Upper lobe of left lung (tissue), 6 donors: ENCODE data around the gene ADGRE2. TPM values are rescaled to one million over a fixed set of nuclear protein-coding genes. Genes with fewer than 3 reads are reported as not detected.

Experiments
- ATAC-seq, 2 donors: fragments of 200-7000 bp; cut with Tn5 transposase; one replicate each; pipeline ENCODE4 v1.9.1; 2022; ENCODE audit warnings: mild to moderate bottlenecking in 2 of 2, moderate library complexity in 2 of 2; ENCODE audit not compliant: low FRiP score in 2 of 2
- DNase-seq, 2 donors: peaks; one replicate each; pipeline ENCODE4 v3.0.0-alpha.2; 2019 to 2020
- H3K27ac ChIP-seq, 4 donors: fragments of 200-600 bp; sonication (generic); one replicate each; pipeline ENCODE4 v1.5.1; 2016 to 2019
- H3K27me3 ChIP-seq, 4 donors: fragments of 200-600 bp; sonication (generic); one replicate each; pipeline ENCODE4 v1.5.1; 2017 to 2019
- H3K36me3 ChIP-seq, 4 donors: fragments of 200-600 bp; sonication (generic); one replicate each; pipeline ENCODE4 v1.5.1; 2016 to 2019
- H3K4me1 ChIP-seq, 4 donors: fragments of 200-600 bp; sonication (generic); one replicate each; pipeline ENCODE4 v1.5.1; 2018 to 2019
- H3K4me3 ChIP-seq, 4 donors: fragments of 200-600 bp; sonication (generic); one replicate each; pipeline ENCODE4 v1.5.1; 2017 to 2019; ENCODE audit warnings: mild to moderate bottlenecking in 2 of 4, moderate library complexity in 1 of 4
- H3K9me3 ChIP-seq, 4 donors: fragments of 200-600 bp; sonication (generic); one replicate each; pipeline ENCODE4 v1.5.1; 2018 to 2019
- CTCF ChIP-seq, 6 experiments: fragments of 450-650 bp in 4 of 6; fragments of 200-600 bp in 2 of 6; sonication (generic) in 2 of 6; IDR thresholded peaks; one replicate each; pipeline ENCODE4 v1.5.1; 2016 to 2019; ENCODE audit warnings: antibody characterized with exemption in 6 of 6
- EP300 ChIP-seq, 4 donors: sonication (generic); formaldehyde crosslinking; IDR thresholded peaks; one replicate each; pipeline ENCODE4 v1.5.1; 2017; ENCODE audit warnings: antibody characterized with exemption in 4 of 4, control low read depth in 2 of 4
- POLR2A ChIP-seq, 4 donors: fragments of 450-650 bp; IDR thresholded peaks; one replicate each; pipeline ENCODE4 v1.5.1; 2016 to 2017; ENCODE audit warnings: antibody characterized with exemption in 4 of 4, mild to moderate bottlenecking in 2 of 4
- POLR2AphosphoS5 ChIP-seq, 2 donors: sonication (generic); formaldehyde crosslinking; IDR thresholded peaks; one replicate each; pipeline ENCODE4 v1.5.1; 2017; ENCODE audit warnings: antibody characterized with exemption in 2 of 2
- WGBS, 2 donors: methylation state at CpG; one replicate each; pipeline ENCODE4 v1.1.5; 2017 to 2018; 5-methylcytosine and 5-hydroxymethylcytosine counted together
- total RNA-seq, 6 donors: library from RNA; depleted of rRNA in 4 of 6; stranded (reverse); fragments of >200 nt in 4 of 6; gene quantifications; one replicate each; pipeline versions ENCODE4 v1.1.0 to v1.2.1, GENCODE V29; 2016 to 2021
- donor health status: DM: no; HTN: no; CAD: no; lungs with moderate emphysema.
- donor health status: DM: no; HTN: yes; CAD: no; lungs with severe emphysema.

ADGRE2 gene
- total RNA-seq, 6 donors from 2014 or later, result 12.3 to 24.1 (median 18.1) TPM

DNA sequence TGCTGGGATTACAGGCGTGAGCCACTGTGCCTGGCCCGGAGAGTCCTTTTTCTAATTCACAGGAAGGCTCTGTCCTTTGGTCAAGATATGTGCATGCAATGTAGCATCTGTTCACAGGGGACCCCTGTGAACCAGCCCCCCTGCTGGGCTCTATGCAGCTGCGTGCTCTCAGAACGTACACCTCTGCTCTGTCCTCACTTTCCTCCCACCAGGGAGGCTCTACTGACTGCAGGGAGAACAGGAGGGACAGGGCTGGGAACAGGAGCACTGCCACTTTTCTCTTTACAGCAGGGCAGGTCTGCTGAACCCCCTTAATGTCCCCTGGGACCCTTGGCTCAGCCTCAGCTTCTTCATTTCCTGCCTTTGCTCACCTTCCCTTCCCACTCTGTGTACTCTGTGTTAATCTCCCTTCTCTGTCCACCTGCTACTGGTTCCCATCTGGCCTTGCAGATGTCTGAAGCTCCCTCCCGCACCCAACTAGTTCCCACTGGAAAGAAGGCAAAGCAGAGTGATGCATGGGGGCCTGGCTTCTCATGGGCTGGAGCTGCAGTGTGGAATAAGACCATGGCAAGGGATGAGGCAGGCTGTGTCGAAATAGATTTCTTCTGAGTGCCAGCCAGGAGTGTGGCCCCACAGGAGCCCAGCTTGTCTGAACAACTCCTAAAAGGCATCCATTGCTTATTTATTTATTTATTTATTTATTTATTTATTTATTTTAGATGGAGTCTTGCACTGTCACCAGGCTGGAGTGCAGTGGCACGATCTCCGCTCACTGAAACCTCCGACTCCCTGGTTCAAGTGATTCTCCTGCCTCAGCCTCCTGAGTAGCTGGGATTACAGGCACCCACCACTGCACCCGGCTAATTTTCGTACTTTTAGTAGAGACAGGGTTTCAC is 7.2 kb downstream of the ADGRE2 start:
- 74 to 82% methylated on average over 11 of the region's 11 CpGs for WGBS, 2 donors
- DNase-seq (no peak), ATAC-seq (no peak)
- peaks cover 0 to 6% (median 0%) of the 10 kb centered on the region in 4 donors for H3K36me3 ChIP-seq
- H3K27ac ChIP-seq, result no peak overlapping the region
- no peaks in the 10 kb centered on the region for H3K9me3 ChIP-seq
- peaks cover 0 to 6% (median 0%) of the 10 kb centered on the region in 4 donors for H3K4me1 ChIP-seq
- no peak overlapping the region for H3K4me3 ChIP-seq
- no peaks in the 10 kb centered on the region for H3K27me3 ChIP-seq
- TF ChIP-seq POLR2AphosphoS5 (IDR thresholded peaks at IDR 0.05), result no peak
- no peak for TF ChIP-seq POLR2A (IDR thresholded peaks at IDR 0.05)
- no peak for TF ChIP-seq CTCF (IDR thresholded peaks at IDR 0.05)
- no peak for TF ChIP-seq EP300 (IDR thresholded peaks at IDR 0.05)

DNA sequence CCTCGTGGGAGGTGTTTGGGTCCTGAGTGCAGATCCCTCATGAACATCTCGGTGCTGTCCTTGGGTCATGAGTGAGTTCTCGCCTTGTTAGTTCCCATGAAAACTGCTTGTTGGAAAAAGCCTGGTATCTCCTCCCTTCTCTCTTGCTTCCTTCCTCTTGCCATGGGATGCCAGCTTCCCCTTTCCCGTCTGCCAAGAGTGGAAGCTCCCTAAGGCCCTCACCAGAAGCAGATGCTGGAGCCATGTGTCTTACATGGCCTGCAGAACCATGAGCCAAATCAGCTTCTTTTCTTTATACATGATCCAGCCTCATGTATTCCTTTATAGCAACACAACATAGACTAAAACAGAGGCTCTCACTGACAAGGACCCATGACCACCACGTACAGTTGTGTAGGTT is 8.2 kb downstream of the ADGRE2 start:
- WGBS, 2 donors, result 68 to 70% methylated on average over 4 to 5 of the region's 5 CpGs
- TF ChIP-seq CTCF (IDR thresholded peaks at IDR 0.05), result no peak
- Histone ChIP-seq H3K4me3 (no peak overlapping the region), H3K9me3 (no peaks in the 10 kb centered on the region), H3K36me3 (peaks cover 0 to 6% (median 0%) of the 10 kb centered on the region in 4 donors), H3K27ac (no peak overlapping the region), H3K4me1 (no peaks in the 10 kb centered on the region), H3K27me3 (no peaks in the 10 kb centered on the region)
- ATAC-seq (no peak), DNase-seq (no peak)

DNA sequence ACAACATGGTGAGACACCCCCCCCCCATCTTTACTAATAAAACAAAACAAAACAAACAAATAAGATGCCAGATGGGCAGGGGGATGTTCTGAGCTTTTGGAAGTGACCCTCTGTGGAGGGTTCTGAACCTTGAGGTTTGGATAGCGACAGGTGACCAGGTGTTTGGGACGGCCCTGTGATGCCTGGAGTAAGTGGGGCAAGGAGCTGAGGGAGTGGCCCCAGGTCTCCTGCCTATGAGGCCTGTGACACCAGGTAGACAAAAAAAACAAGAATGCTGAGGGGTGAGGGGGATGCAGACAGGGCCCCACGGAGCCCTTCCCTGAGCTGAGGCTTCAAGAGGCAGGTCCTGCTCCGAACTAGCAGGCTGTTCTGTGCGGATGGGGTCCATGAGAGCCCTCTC is 9.2 kb downstream of the ADGRE2 start:
- Histone ChIP-seq H3K27ac (no peak overlapping the region), H3K27me3 (no peaks in the 10 kb centered on the region), H3K4me1 (no peaks in the 10 kb centered on the region), H3K36me3 (peaks cover 0 to 6% (median 0%) of the 10 kb centered on the region in 4 donors), H3K9me3 (no peaks in the 10 kb centered on the region), H3K4me3 (no peak overlapping the region)
- ATAC-seq (no peak), DNase-seq (no peak)
- no peak for TF ChIP-seq POLR2AphosphoS5 (IDR thresholded peaks at IDR 0.05)
- no peak for TF ChIP-seq EP300 (IDR thresholded peaks at IDR 0.05)
- no peak for TF ChIP-seq CTCF (IDR thresholded peaks at IDR 0.05)
- TF ChIP-seq POLR2A (IDR thresholded peaks at IDR 0.05), result no peak
- 64 to 86% methylated on average over 4 to 5 of the region's 5 CpGs for WGBS, 2 donors

DNA sequence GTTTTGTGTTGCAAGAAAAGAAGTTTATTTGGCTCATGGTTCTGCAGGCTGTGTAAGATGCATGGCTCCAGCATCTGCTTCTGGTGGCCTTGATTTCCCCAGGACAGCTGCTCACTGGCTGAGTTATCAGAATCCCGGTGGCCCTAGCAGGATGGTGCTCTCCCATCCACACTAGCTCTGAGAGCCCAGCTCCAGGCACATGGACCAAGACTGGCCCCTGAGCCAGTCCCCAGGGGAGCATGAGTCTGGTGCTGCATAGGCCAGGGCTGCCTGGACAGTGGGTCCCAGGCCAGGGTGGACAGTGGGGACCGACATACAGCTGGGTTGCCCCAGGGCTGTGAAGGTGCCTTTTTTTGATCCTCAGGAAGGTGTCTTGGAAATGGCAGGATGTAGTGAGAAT is 10.4 kb downstream of the ADGRE2 start:
- TF ChIP-seq CTCF (IDR thresholded peaks at IDR 0.05), result no peak
- TF ChIP-seq POLR2AphosphoS5 (IDR thresholded peaks at IDR 0.05), result no peak
- no peak for TF ChIP-seq EP300 (IDR thresholded peaks at IDR 0.05)
- TF ChIP-seq POLR2A (IDR thresholded peaks at IDR 0.05), result no peak
- DNase-seq (no peak), ATAC-seq (no peak)
- Histone ChIP-seq H3K27me3 (no peaks in the 10 kb centered on the region), H3K4me3 (no peak overlapping the region), H3K36me3 (peaks cover 0 to 6% (median 0%) of the 10 kb centered on the region in 4 donors), H3K9me3 (no peaks in the 10 kb centered on the region), H3K27ac (no peak overlapping the region), H3K4me1 (no peaks in the 10 kb centered on the region)
- WGBS, 2 donors, result 86 to 88% methylated on average over 1 to 2 of the region's 2 CpGs
